ENCODE measurements around the gene ALDOC. TPM values are rescaled to one million over a fixed set of nuclear protein-coding genes. Genes with fewer than 3 reads are reported as not detected.

ALDOC gene
- polyA plus RNA-seq, 1 of the 3 experiments (the other 2 are of a cell fraction) = 10.3 TPM

- Histone ChIP-seq H2AFZ (ENCODE audit: low read depth) (no peak overlapping the region), H3K36me3 (replicated peaks in 1 of 2; ENCODE audit: control insufficient read depth in 1 of 2, insufficient read depth in 2 of 2, low read length in 1 of 2) (peaks cover 42 to 63% of the 10 kb centered on the region in 2 experiments), H3K27me3 (ENCODE audit: insufficient read depth) (no peaks in the 10 kb centered on the region), H3K9me2 (no peaks in the 10 kb centered on the region), H3F3A (replicated peaks; ENCODE audit: insufficient read depth) (peaks cover 6% of the 10 kb centered on the region), H3K4me3 (ENCODE audit: low read depth in 2 of 2, low read length in 1 of 2) (no peak overlapping the region), H3K4me2 (no peak overlapping the region), H3K4me1 (ENCODE audit: control insufficient read depth in 1 of 2, insufficient read depth in 2 of 2, low read depth in 1 of 2, low read length in 1 of 2) (no peaks in the 10 kb centered on the region), H3K9me3 (no peaks in the 10 kb centered on the region), H4K20me1 (ENCODE audit: insufficient read depth) (no peaks in the 10 kb centered on the region), H3K9ac (no peak overlapping the region), H3K27ac (ENCODE audit: low read depth in 2 of 2, low read length in 1 of 2) (no peak overlapping the region), H3K79me2 (ENCODE audit: insufficient read depth) (peaks cover 4% of the 10 kb centered on the region; the same call in 1 of the 2 replicates)
- WGBS (ENCODE audit: low lambda C conversion rate) = 91% methylated on average over 2 of the region's 3 CpGs
- DNase-seq = no peak
- ChIA-PET POLR2A (no interaction called here), CTCF (interaction anchor here (0.7 to 1.0 kb wide), 3 partner anchors 9 to 36 kb away, joined by 3 to 4 read pairs (median 3); no protein-coding TSS in a partner anchor)
- TF ChIP-seq NRF1 (IDR thresholded peaks at IDR 0.05; ENCODE audit: low read depth, low read length) (no peak), RCOR1 (IDR thresholded peaks at IDR 0.05; ENCODE audit: low read length) (no peak), ELF1 (IDR thresholded peaks at IDR 0.05) (no peak), GABPA (IDR thresholded peaks at IDR 0.05; ENCODE audit: low read depth) (no peak), TAF1 (IDR thresholded peaks at IDR 0.05; ENCODE audit: borderline replicate concordance, low read depth, low read length) (no peak), MAX (IDR thresholded peaks at IDR 0.05; ENCODE audit: low read depth) (no peak), USF1 (IDR thresholded peaks at IDR 0.05; ENCODE audit: borderline replicate concordance, low read depth) (no peak)
- TF ChIP-seq, protein P1, sequence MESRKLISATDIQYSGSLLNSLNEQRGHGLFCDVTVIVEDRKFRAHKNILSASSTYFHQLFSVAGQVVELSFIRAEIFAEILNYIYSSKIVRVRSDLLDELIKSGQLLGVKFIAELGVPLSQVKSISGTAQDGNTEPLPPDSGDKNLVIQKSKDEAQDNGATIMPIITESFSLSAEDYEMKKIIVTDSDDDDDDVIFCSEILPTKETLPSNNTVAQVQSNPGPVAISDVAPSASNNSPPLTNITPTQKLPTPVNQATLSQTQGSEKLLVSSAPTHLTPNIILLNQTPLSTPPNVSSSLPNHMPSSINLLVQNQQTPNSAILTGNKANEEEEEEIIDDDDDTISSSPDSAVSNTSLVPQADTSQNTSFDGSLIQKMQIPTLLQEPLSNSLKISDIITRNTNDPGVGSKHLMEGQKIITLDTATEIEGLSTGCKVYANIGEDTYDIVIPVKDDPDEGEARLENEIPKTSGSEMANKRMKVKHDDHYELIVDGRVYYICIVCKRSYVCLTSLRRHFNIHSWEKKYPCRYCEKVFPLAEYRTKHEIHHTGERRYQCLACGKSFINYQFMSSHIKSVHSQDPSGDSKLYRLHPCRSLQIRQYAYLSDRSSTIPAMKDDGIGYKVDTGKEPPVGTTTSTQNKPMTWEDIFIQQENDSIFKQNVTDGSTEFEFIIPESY (IDR thresholded peaks at IDR 0.05; ENCODE audit: borderline replicate concordance, low read depth) = no peak
Measured at GRCh38 chr17:28584434-28584833, 7.7 kb upstream of the ALDOC start.

DNA sequence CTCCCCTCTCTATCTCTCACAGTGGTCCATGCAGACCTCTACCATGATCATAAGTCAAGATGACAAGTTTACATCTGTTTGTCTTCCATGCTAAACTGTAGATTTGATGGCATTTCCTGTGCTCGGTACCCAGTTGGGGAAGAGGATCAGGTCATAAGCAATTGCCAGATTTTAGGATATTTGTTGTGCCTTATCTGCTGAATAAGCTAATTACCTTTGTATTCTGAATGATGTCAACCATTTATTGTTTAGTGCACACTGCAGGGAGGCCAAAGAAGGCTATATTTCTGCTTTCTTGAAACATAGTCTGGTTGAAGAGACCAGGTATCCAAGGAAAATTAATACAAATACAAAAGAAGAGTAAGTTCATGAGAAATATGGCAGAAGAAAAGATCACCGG is 5.8 kb upstream of the ALDOC start:
- Histone ChIP-seq H3K36me3 (replicated peaks in 1 of 2; ENCODE audit: control insufficient read depth in 1 of 2, insufficient read depth in 2 of 2, low read length in 1 of 2) (peaks cover 38 to 79% of the 10 kb centered on the region in 2 experiments), H3F3A (replicated peaks; ENCODE audit: insufficient read depth) (peaks cover 12% of the 10 kb centered on the region), H2AFZ (ENCODE audit: low read depth) (no peak overlapping the region), H3K9me3 (no peaks in the 10 kb centered on the region), H3K4me2 (no peak overlapping the region), H3K79me2 (ENCODE audit: insufficient read depth) (no peaks in the 10 kb centered on the region), H3K9ac (no peak overlapping the region), H3K27me3 (ENCODE audit: insufficient read depth) (no peaks in the 10 kb centered on the region), H3K4me3 (ENCODE audit: low read depth in 2 of 2, low read length in 1 of 2) (no peak overlapping the region), H3K4me1 (ENCODE audit: control insufficient read depth in 1 of 2, insufficient read depth in 2 of 2, low read depth in 1 of 2, low read length in 1 of 2) (no peaks in the 10 kb centered on the region), H3K27ac (ENCODE audit: low read depth in 2 of 2, low read length in 1 of 2) (no peak overlapping the region), H3K9me2 (no peaks in the 10 kb centered on the region), H4K20me1 (ENCODE audit: insufficient read depth) (no peaks in the 10 kb centered on the region)
- ChIA-PET CTCF (interaction anchor here (0.6 to 1.3 kb wide), 3 partner anchors 31 to 89 kb away, joined by 3 to 4 read pairs (median 3); no protein-coding TSS in a partner anchor), POLR2A (no interaction called here)
- DNase-seq = no peak
- 100% methylated on average over 2 of the region's 2 CpGs for WGBS (ENCODE audit: low lambda C conversion rate)
- no peak for TF ChIP-seq NFIC (IDR thresholded peaks at IDR 0.05; ENCODE audit: borderline replicate concordance)
- TF ChIP-seq TAF1 (IDR thresholded peaks at IDR 0.05; ENCODE audit: borderline replicate concordance, low read depth, low read length) = no peak
- no peak for TF ChIP-seq MXI1 (IDR thresholded peaks at IDR 0.05; ENCODE audit: low read depth, low read length)
- TF ChIP-seq FOXM1 (IDR thresholded peaks at IDR 0.05; ENCODE audit: low read depth) = no peak
- no peak for TF ChIP-seq GABPA (IDR thresholded peaks at IDR 0.05; ENCODE audit: low read depth)
- no peak for TF ChIP-seq POLR2AphosphoS5 (IDR thresholded peaks at IDR 0.05; ENCODE audit: low read depth, low read length)
- no peak for TF ChIP-seq SMC3 (IDR thresholded peaks at IDR 0.05; ENCODE audit: low read depth, low read length)
- TF ChIP-seq JUND (IDR thresholded peaks at IDR 0.05) = no peak
- TF ChIP-seq, protein P2, sequence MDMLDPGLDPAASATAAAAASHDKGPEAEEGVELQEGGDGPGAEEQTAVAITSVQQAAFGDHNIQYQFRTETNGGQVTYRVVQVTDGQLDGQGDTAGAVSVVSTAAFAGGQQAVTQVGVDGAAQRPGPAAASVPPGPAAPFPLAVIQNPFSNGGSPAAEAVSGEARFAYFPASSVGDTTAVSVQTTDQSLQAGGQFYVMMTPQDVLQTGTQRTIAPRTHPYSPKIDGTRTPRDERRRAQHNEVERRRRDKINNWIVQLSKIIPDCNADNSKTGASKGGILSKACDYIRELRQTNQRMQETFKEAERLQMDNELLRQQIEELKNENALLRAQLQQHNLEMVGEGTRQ (IDR thresholded peaks at IDR 0.05; ENCODE audit: borderline replicate concordance, low read depth, low read length) = no peak
- TF ChIP-seq TEAD4 (IDR thresholded peaks at IDR 0.05; ENCODE audit: borderline replicate concordance, insufficient read depth) = no peak
- TF ChIP-seq FOXJ3 (CRISPR knock-in tag; IDR thresholded peaks at IDR 0.05) = no peak
- TF ChIP-seq YY1 (IDR thresholded peaks at IDR 0.05; ENCODE audit: low read depth) = no peak
- TF ChIP-seq EZH2phosphoT487 (IDR thresholded peaks at IDR 0.05; ENCODE audit: borderline replicate concordance, low read depth) = no peak
- TF ChIP-seq, protein P3, sequence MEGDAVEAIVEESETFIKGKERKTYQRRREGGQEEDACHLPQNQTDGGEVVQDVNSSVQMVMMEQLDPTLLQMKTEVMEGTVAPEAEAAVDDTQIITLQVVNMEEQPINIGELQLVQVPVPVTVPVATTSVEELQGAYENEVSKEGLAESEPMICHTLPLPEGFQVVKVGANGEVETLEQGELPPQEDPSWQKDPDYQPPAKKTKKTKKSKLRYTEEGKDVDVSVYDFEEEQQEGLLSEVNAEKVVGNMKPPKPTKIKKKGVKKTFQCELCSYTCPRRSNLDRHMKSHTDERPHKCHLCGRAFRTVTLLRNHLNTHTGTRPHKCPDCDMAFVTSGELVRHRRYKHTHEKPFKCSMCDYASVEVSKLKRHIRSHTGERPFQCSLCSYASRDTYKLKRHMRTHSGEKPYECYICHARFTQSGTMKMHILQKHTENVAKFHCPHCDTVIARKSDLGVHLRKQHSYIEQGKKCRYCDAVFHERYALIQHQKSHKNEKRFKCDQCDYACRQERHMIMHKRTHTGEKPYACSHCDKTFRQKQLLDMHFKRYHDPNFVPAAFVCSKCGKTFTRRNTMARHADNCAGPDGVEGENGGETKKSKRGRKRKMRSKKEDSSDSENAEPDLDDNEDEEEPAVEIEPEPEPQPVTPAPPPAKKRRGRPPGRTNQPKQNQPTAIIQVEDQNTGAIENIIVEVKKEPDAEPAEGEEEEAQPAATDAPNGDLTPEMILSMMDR (IDR thresholded peaks at IDR 0.05) = no peak
- no peak for TF ChIP-seq USF1 (IDR thresholded peaks at IDR 0.05; ENCODE audit: borderline replicate concordance, low read depth)
- TF ChIP-seq RXRA (IDR thresholded peaks at IDR 0.05; ENCODE audit: borderline replicate concordance, low read depth) = no peak
- TF ChIP-seq NRF1 (IDR thresholded peaks at IDR 0.05; ENCODE audit: low read depth, low read length) = no peak

Data from SK-N-SH (cell line).